Fibroblast of skin of back (primary cell): ENCODE data around the gene LACTBL1. TPM values are rescaled to one million over a fixed set of nuclear protein-coding genes. Genes with fewer than 3 reads are reported as not detected.
"Not testable (repeated sequence)": the region's sequence is repeated elsewhere in the genome, so short reads cannot be mapped to it uniquely, and the experiment has no call there.

ENCODE experiments used
- DNase-seq: peaks from one replicate; pipeline ENCODE4 v3.0.0-alpha.2; 2013
- polyA plus RNA-seq, 2 experiments: library from polyadenylated mRNA; unstranded; fragments of 120-200 nt; gene quantifications; one replicate each; pipeline ENCODE4 v1.2.1, GENCODE V29; 2013; ENCODE audit not compliant: insufficient read length in 2 of 2

LACTBL1 gene
- polyA plus RNA-seq (2013, experiment 1 of 2; ENCODE audit: insufficient read length): not detected
- not detected for polyA plus RNA-seq (2013, experiment 2 of 2; ENCODE audit: insufficient read length)

GRCh38 chr1:22972760-22973159 lies at the start of gene LACTBL1:
Gene LACTBL1, minus strand, starts transcription at chr1:22972866. Its CDS starts 550 bp downstream, at chr1:22972316.
- DNase-seq: no peak

- DNase-seq: no peak
Measured at GRCh38 chr1:23021834-23022233, 49.2 kb upstream of the LACTBL1 start.

- no peak for DNase-seq
Measured at GRCh38 chr1:23020706-23021405, 48.2 kb upstream of the LACTBL1 start.

GRCh38 chr1:23019863-23020625 lies 47.4 kb upstream of the LACTBL1 start:
- peak; percentile 38 for DNase-seq

- DNase-seq: peak; percentile 98
Measured at GRCh38 chr1:23019094-23019862, 46.6 kb upstream of the LACTBL1 start, which contains the start of gene KDM1A. Gene KDM1A, plus strand, starts transcription at chr1:23019468. Its CDS starts 129 bp downstream, at chr1:23019597.

GRCh38 chr1:23018661-23019093 lies 46.0 kb upstream of the LACTBL1 start:
- no peak for DNase-seq

- no peak for DNase-seq
Measured at GRCh38 chr1:23013657-23014056, 41.0 kb upstream of the LACTBL1 start.

GRCh38 chr1:23010025-23010424 lies 37.4 kb upstream of the LACTBL1 start:
- DNase-seq: not testable (repeated sequence)

- no peak for DNase-seq
Measured at GRCh38 chr1:23008901-23009300, 36.2 kb upstream of the LACTBL1 start.

- no peak for DNase-seq
Measured at GRCh38 chr1:23007106-23007505, 34.4 kb upstream of the LACTBL1 start.

- not testable (repeated sequence) for DNase-seq
Measured at GRCh38 chr1:23004769-23005168, 32.1 kb upstream of the LACTBL1 start.

GRCh38 chr1:23004112-23004511 lies 31.4 kb upstream of the LACTBL1 start:
- no peak for DNase-seq

GRCh38 chr1:23002218-23002617 lies 29.6 kb upstream of the LACTBL1 start:
- not testable (repeated sequence) for DNase-seq

GRCh38 chr1:23000133-23000532 lies 27.5 kb upstream of the LACTBL1 start:
- not testable (repeated sequence) for DNase-seq

GRCh38 chr1:22997528-22997927 lies 24.9 kb upstream of the LACTBL1 start:
- not testable (repeated sequence) for DNase-seq

- no peak for DNase-seq
Measured at GRCh38 chr1:22995774-22996173, 23.1 kb upstream of the LACTBL1 start.

- DNase-seq: not testable (repeated sequence)
Measured at GRCh38 chr1:22993220-22993795, 20.6 kb upstream of the LACTBL1 start.

- DNase-seq: not testable (repeated sequence)
Measured at GRCh38 chr1:22992384-22992783, 19.7 kb upstream of the LACTBL1 start.

GRCh38 chr1:22983944-22984343 lies 11.3 kb upstream of the LACTBL1 start:
- no peak for DNase-seq

- DNase-seq: not testable (repeated sequence)
Measured at GRCh38 chr1:22980471-22980790, 7.8 kb upstream of the LACTBL1 start.

- peak; percentile 77 for DNase-seq
Measured at GRCh38 chr1:22978299-22978698, 5.6 kb upstream of the LACTBL1 start.

GRCh38 chr1:22976461-22977243 lies 4.0 kb upstream of the LACTBL1 start:
- DNase-seq: peak; percentile 83
